PC-9 (cell line): Measurements from ENCODE around the gene ARL10. TPM values are rescaled to one million over a fixed set of nuclear protein-coding genes. Genes with fewer than 3 reads are reported as not detected.

Experiments
- BruUV-seq: library from RNA; stranded (reverse); fragments of 400-500 nt; replicated peaks from 2 replicates; lab custom pipeline; 2021; lab: Mats Ljungman, UMichigan
- CTCF ChIA-PET: fragments of 300-600 bp; sonication (Branson Sonifier 250); formaldehyde crosslinking; loops from one replicate; lab custom pipeline; 2022; ENCODE audit warnings: antibody characterized with exemption; lab: Charles Lee
- POLR2A ChIA-PET: fragments of 300-600 bp; sonication (Branson Sonifier 250); formaldehyde crosslinking; loops from one replicate; lab custom pipeline; 2022; ENCODE audit warnings: antibody characterized with exemption; ENCODE audit not compliant: unreplicated experiment; lab: Charles Lee
- DNase-seq, 2 experiments: peaks; one replicate each; pipeline versions ENCODE4 v3.0.0 to v3.0.0-alpha.2; 2015 to 2022; ENCODE audit warnings: mixed read lengths in 1 of 2
- H2AFZ ChIP-seq: fragments of 200-600 bp; sonication (generic); 2 replicates; pipeline ENCODE4 v1.8.1; 2017; ENCODE audit warnings: antibody characterized with exemption
- H3F3A ChIP-seq: fragments of 200-600 bp; sonication (generic); 2 replicates; pipeline ENCODE4 v1.8.1; 2017; ENCODE audit warnings: antibody characterized with exemption, mild to moderate bottlenecking, low read depth; ENCODE audit not compliant: insufficient read depth
- H3K27ac ChIP-seq: fragments of 200-600 bp; sonication (generic); 2 replicates; pipeline ENCODE4 v1.6.1; 2016; ENCODE audit warnings: mixed run types
- H3K27me3 ChIP-seq: fragments of 200-600 bp; sonication (generic); 2 replicates; pipeline ENCODE4 v1.6.1; 2016; ENCODE audit warnings: low read depth, mixed run types; ENCODE audit not compliant: insufficient read depth
- H3K36me3 ChIP-seq: fragments of 200-600 bp; sonication (generic); 2 replicates; pipeline ENCODE4 v1.6.1; 2016; ENCODE audit warnings: low read depth, mixed run types
- H3K4me1 ChIP-seq: fragments of 200-600 bp; sonication (generic); replicated peaks from 2 replicates; pipeline ENCODE4 v1.6.1; 2016; ENCODE audit warnings: mixed run types; ENCODE audit not compliant: insufficient read depth
- H3K4me2 ChIP-seq: fragments of 200-600 bp; sonication (generic); 2 replicates; pipeline ENCODE4 v1.6.1; 2017; ENCODE audit warnings: mixed run types
- H3K4me3 ChIP-seq: fragments of 200-600 bp; sonication (generic); 2 replicates; pipeline ENCODE4 v1.6.1; 2016; ENCODE audit warnings: mixed run types
- H3K79me2 ChIP-seq: fragments of 200-600 bp; sonication (generic); 2 replicates; pipeline ENCODE4 v1.6.1; 2017; ENCODE audit warnings: low read depth, mixed run types
- H3K9me2 ChIP-seq: fragments of 200-600 bp; sonication (generic); 2 replicates; pipeline ENCODE4 v1.8.1; 2017; ENCODE audit warnings: mild to moderate bottlenecking; ENCODE audit not compliant: insufficient read depth
- H3K9me3 ChIP-seq: fragments of 200-600 bp; sonication (generic); 2 replicates; pipeline ENCODE4 v1.8.1; 2016; ENCODE audit warnings: low read depth; ENCODE audit not compliant: insufficient read depth
- H4K20me1 ChIP-seq: fragments of 200-600 bp; sonication (generic); 2 replicates; pipeline ENCODE4 v1.8.1; 2017; ENCODE audit not compliant: insufficient read depth
- EZH2 ChIP-seq: fragments of 200-600 bp; sonication (generic); IDR thresholded peaks from 2 replicates; pipeline ENCODE4 v1.8.0; 2017; ENCODE audit warnings: antibody characterized with exemption, low read depth
- intact Hi-C: fragments of 100-400 bp; cut with micrococcal nuclease; formaldehyde crosslinking; loops from one replicate; pipeline ENCODE4 v1.10.0; 2022; ENCODE audit not compliant: unreplicated experiment
- total RNA-seq: library from RNA; stranded (reverse); gene quantifications from 2 replicates; pipeline ENCODE4 v1.2.3, GENCODE V29; 2021
- TF ChIP-seq, protein P1 (sequence below): fragments of 200-600 bp; sonication (generic); conservative IDR thresholded peaks from 2 replicates; pipeline ENCODE4 v1.6.1; 2017; ENCODE audit warnings: mixed run types, antibody characterized with exemption, mild to moderate bottlenecking, moderate library complexity

The ARL10 gene
- total RNA-seq, 1 experiment from 2014 or later, result 0.85 TPM

GRCh38 chr5:176356179-176356566 lies 9.1 kb upstream of the ARL10 start:
- H3K9me3 ChIP-seq, result no peaks in the 10 kb centered on the region
- ChIA-PET POLR2A (no interaction called here), CTCF (no interaction called here)
- H3K27ac ChIP-seq, result no peak overlapping the region
- BruUV-seq, result no TSS peak
- H3K4me3 ChIP-seq, result no peak overlapping the region
- peaks cover 14% of the 10 kb centered on the region; the same call in 1 of the 2 replicates for H3K36me3 ChIP-seq
- no peak overlapping the region for H3K4me2 ChIP-seq
- H3K4me1 ChIP-seq, result peaks cover 6% of the 10 kb centered on the region; the same call in 1 of the 2 replicates
- peaks cover 40% of the 10 kb centered on the region for H3K79me2 ChIP-seq
- DNase-seq, result no peak
- TF ChIP-seq EZH2, result no peak
- no peaks in the 10 kb centered on the region; the same call in 1 of the 2 replicates for H3F3A ChIP-seq
- no peaks in the 10 kb centered on the region for H3K9me2 ChIP-seq
- intact Hi-C loops, result no loop called here
- H2AFZ ChIP-seq, result no peak overlapping the region
- H4K20me1 ChIP-seq, result peaks cover 34% of the 10 kb centered on the region
- no peaks in the 10 kb centered on the region for H3K27me3 ChIP-seq

- Histone ChIP-seq H3K27ac (no peak overlapping the region), H3K4me2 (peak overlapping the region; percentile 85)
- DNase-seq, result no peak
These were observed 5.6 kb upstream of the ARL10 start for GRCh38 chr5:176359658-176360057.

GRCh38 chr5:176360894-176361436 lies 4.3 kb upstream of the ARL10 start:
- H3K27ac ChIP-seq, result 0 out of 2 replicates have a peak overlapping the region, but pooled peaks have one; percentile 15
- H3K4me1 ChIP-seq, result peaks cover 6% of the 10 kb centered on the region; the same call in 1 of the 2 replicates
- TSS peak; percentile 68 for BruUV-seq
- TF ChIP-seq, protein P1, sequence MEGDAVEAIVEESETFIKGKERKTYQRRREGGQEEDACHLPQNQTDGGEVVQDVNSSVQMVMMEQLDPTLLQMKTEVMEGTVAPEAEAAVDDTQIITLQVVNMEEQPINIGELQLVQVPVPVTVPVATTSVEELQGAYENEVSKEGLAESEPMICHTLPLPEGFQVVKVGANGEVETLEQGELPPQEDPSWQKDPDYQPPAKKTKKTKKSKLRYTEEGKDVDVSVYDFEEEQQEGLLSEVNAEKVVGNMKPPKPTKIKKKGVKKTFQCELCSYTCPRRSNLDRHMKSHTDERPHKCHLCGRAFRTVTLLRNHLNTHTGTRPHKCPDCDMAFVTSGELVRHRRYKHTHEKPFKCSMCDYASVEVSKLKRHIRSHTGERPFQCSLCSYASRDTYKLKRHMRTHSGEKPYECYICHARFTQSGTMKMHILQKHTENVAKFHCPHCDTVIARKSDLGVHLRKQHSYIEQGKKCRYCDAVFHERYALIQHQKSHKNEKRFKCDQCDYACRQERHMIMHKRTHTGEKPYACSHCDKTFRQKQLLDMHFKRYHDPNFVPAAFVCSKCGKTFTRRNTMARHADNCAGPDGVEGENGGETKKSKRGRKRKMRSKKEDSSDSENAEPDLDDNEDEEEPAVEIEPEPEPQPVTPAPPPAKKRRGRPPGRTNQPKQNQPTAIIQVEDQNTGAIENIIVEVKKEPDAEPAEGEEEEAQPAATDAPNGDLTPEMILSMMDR, result no peak
- TF ChIP-seq EZH2, result no peak
- H3K79me2 ChIP-seq, result peaks cover 41% of the 10 kb centered on the region
- POLR2A ChIA-PET, result interaction anchor here (0.5 to 0.8 kb wide), 3 partner anchors 31 to 684 kb away, joined by 3 to 8 read pairs (median 4); no protein-coding TSS in a partner anchor
- intact Hi-C loops, result loop anchor here (1.0 kb wide), 1 partner anchor 27 kb away; the partner anchor contains the start of genes HIGD2A and NOP16
- H3K9me2 ChIP-seq, result no peaks in the 10 kb centered on the region
- DNase-seq, result no peak
- peak overlapping the region; percentile 100 for H2AFZ ChIP-seq
- CTCF ChIA-PET, result interaction anchor here (0.6 kb wide), 1 partner anchor 183 kb away, joined by 10 read pairs; no protein-coding TSS in a partner anchor
- peak overlapping the region; percentile 85 for H3K4me2 ChIP-seq
- peaks cover 4% of the 10 kb centered on the region; the same call in 1 of the 2 replicates for H3K36me3 ChIP-seq
- peak overlapping the region; percentile 99 for H3K4me3 ChIP-seq
- H3K9me3 ChIP-seq, result no peaks in the 10 kb centered on the region
- no peaks in the 10 kb centered on the region for H3F3A ChIP-seq
- peaks cover 9% of the 10 kb centered on the region for H4K20me1 ChIP-seq
- no peaks in the 10 kb centered on the region for H3K27me3 ChIP-seq

More at GRCh38 chr5:176359658-176360057, 5.6 kb upstream of the ARL10 start:
- no peak overlapping the region for H3K4me3 ChIP-seq
- ChIA-PET CTCF (interaction anchor here (0.6 kb wide), 1 partner anchor 104 kb away, joined by 11 read pairs; no protein-coding TSS in a partner anchor), POLR2A (no interaction called here)
- peaks cover 22% of the 10 kb centered on the region for H4K20me1 ChIP-seq
- no peak overlapping the region for H2AFZ ChIP-seq
- no peaks in the 10 kb centered on the region for H3F3A ChIP-seq
- H3K4me1 ChIP-seq, result peaks cover 6% of the 10 kb centered on the region; the same call in 1 of the 2 replicates
- H3K9me2 ChIP-seq, result no peaks in the 10 kb centered on the region
- H3K27me3 ChIP-seq, result no peaks in the 10 kb centered on the region
- BruUV-seq, result no TSS peak
- H3K79me2 ChIP-seq, result peaks cover 42% of the 10 kb centered on the region
- H3K36me3 ChIP-seq, result peaks cover 4% of the 10 kb centered on the region; the same call in 1 of the 2 replicates
- intact Hi-C loops, result no loop called here
- TF ChIP-seq EZH2, result no peak
- TF ChIP-seq, protein P1, result no peak
- no peaks in the 10 kb centered on the region for H3K9me3 ChIP-seq
